Smooth muscle cell (in vitro differentiated cells): ENCODE results near the gene TEC. TPM values are rescaled to one million over a fixed set of nuclear protein-coding genes. Genes with fewer than 3 reads are reported as not detected.

Experiments used
- DNase-seq: peaks from one replicate; lab custom pipeline; 2025; ENCODE audit not compliant: unreplicated experiment; lab: John Stamatoyannopoulos, UW
- H2AFZ ChIP-seq: fragments of 200-600 bp; sonication (generic); 2 replicates; pipeline ENCODE4 v1.6.0; 2016; ENCODE audit warnings: antibody characterized with exemption, low read depth, mild to moderate bottlenecking
- H3F3A ChIP-seq: fragments of 200-600 bp; sonication (generic); 2 replicates; pipeline ENCODE4 v1.6.0; 2017; ENCODE audit warnings: antibody characterized with exemption, low read depth
- H3K27ac ChIP-seq: fragments of 200-600 bp; sonication (generic); 2 replicates; pipeline ENCODE4 v1.5.1; 2016; ENCODE audit warnings: low read depth, mild to moderate bottlenecking
- H3K27me3 ChIP-seq: fragments of 200-600 bp; sonication (generic); 2 replicates; pipeline ENCODE4 v1.6.1; 2016; ENCODE audit warnings: low read depth, mild to moderate bottlenecking
- H3K36me3 ChIP-seq: fragments of 200-600 bp; sonication (generic); 2 replicates; pipeline ENCODE4 v1.5.1; 2016; ENCODE audit warnings: low read depth
- H3K4me1 ChIP-seq: fragments of 200-600 bp; sonication (generic); 2 replicates; pipeline ENCODE4 v1.5.1; 2016; ENCODE audit warnings: low read depth
- H3K4me2 ChIP-seq: fragments of 200-600 bp; sonication (generic); 2 replicates; pipeline ENCODE4 v1.6.0; 2016; ENCODE audit warnings: mild to moderate bottlenecking
- H3K4me3 ChIP-seq: fragments of 200-600 bp; sonication (generic); 2 replicates; pipeline ENCODE4 v1.5.1; 2016; ENCODE audit warnings: mild to moderate bottlenecking
- H3K79me2 ChIP-seq: fragments of 200-600 bp; sonication (generic); 2 replicates; pipeline ENCODE4 v1.6.0; 2016; ENCODE audit warnings: low read depth, mild to moderate bottlenecking
- H3K9ac ChIP-seq: fragments of 200-600 bp; sonication (generic); 2 replicates; pipeline ENCODE4 v1.6.0; 2016; ENCODE audit warnings: low read depth
- H3K9me3 ChIP-seq: fragments of 200-600 bp; sonication (generic); replicated peaks from 2 replicates; pipeline ENCODE4 v1.5.1; 2016; ENCODE audit warnings: low read depth
- H4K20me1 ChIP-seq: fragments of 200-600 bp; sonication (generic); 2 replicates; pipeline ENCODE4 v1.6.0; 2016; ENCODE audit warnings: low read depth
- whole genome bisulfite sequencing: methylation state at CpG from one replicate; pipeline ENCODE4 v1.1.7; 2016; ENCODE audit warnings: low lambda C conversion rate; 5-methylcytosine and 5-hydroxymethylcytosine counted together
- polyA plus RNA-seq: library from polyadenylated mRNA; unstranded; fragments of >200 nt; fragmentation: Nextera tagmentation; extraction: Ambion mirVana; gene quantifications from 2 replicates; pipeline ENCODE4 v1.2.1, GENCODE V29; 2016
- total RNA-seq: library from RNA; depleted of rRNA; stranded (reverse); fragments of >200 nt; gene quantifications from 2 replicates; pipeline ENCODE4 v1.2.3, GENCODE V29; 2014
- TF ChIP-seq, protein P1 (sequence below): fragments of 200-600 bp; sonication (generic); IDR thresholded peaks from 2 replicates; pipeline ENCODE4 v1.5.1; 2017; ENCODE audit warnings: borderline replicate concordance, mild to moderate bottlenecking, antibody characterized with exemption; ENCODE audit not compliant: insufficient read depth, poor library complexity, severe bottlenecking

Gene TEC
- total and polyA plus RNA-seq, 2 experiments from 2014 or later, result 0.14 to 1.8 TPM

DNA sequence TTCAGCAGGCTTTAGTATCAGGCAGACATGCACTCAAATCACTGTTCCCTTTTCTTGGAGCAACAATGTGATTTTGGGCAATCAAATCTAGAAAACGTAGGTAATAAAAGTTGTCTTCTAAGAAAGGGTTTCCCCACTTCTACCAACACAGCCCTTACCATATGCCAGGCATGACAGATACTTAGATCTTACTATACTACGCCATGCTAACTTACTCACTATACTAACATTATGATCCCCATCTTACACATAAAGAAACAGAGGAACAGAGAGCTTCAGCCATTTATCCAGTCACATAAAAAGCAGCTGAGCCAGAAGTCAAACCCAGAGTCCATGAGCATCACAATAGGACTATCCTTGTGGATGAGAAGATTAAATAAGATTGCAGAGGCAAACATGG, 144.8 kb downstream of the TEC start:
- Histone ChIP-seq H4K20me1 (no peaks in the 10 kb centered on the region), H3K4me1 (peaks cover 12% of the 10 kb centered on the region), H3K79me2 (no peaks in the 10 kb centered on the region), H3K9me3 (no peaks in the 10 kb centered on the region), H3F3A (no peaks in the 10 kb centered on the region), H3K27me3 (no peaks in the 10 kb centered on the region), H3K9ac (no peak overlapping the region), H3K27ac (no peak overlapping the region), H3K4me2 (no peak overlapping the region), H2AFZ (no peak overlapping the region), H3K4me3 (no peak overlapping the region), H3K36me3 (no peaks in the 10 kb centered on the region)
- 88% methylated on average over 2 of the region's 2 CpGs for WGBS
- TF ChIP-seq, protein P1, sequence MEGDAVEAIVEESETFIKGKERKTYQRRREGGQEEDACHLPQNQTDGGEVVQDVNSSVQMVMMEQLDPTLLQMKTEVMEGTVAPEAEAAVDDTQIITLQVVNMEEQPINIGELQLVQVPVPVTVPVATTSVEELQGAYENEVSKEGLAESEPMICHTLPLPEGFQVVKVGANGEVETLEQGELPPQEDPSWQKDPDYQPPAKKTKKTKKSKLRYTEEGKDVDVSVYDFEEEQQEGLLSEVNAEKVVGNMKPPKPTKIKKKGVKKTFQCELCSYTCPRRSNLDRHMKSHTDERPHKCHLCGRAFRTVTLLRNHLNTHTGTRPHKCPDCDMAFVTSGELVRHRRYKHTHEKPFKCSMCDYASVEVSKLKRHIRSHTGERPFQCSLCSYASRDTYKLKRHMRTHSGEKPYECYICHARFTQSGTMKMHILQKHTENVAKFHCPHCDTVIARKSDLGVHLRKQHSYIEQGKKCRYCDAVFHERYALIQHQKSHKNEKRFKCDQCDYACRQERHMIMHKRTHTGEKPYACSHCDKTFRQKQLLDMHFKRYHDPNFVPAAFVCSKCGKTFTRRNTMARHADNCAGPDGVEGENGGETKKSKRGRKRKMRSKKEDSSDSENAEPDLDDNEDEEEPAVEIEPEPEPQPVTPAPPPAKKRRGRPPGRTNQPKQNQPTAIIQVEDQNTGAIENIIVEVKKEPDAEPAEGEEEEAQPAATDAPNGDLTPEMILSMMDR, result no peak
- no peak for DNase-seq

DNA sequence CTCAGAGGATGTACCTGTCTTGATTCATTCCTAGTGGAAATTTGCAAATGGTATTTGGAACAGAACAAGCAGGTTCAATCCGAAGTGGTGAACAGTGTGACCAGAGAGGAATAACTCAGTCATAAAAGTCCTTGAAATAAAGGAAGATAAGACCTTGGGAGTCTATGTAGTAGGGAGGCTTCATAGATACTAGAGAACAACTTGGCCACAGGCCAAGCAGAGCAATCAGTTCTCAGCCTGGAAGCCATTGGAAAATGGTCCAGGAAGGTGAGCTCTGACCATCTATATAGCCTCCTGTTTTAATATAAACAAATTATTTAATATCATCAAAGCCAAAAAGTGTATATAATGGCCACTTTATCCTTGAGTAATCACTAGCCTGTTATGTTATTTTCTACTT, 146.9 kb downstream of the TEC start:
- Histone ChIP-seq H3K36me3 (no peaks in the 10 kb centered on the region), H3K9me3 (no peaks in the 10 kb centered on the region), H3K79me2 (no peaks in the 10 kb centered on the region), H3K4me2 (no peak overlapping the region), H3K27me3 (no peaks in the 10 kb centered on the region), H3K4me3 (no peak overlapping the region), H3K4me1 (peaks cover 6% of the 10 kb centered on the region), H3K9ac (no peak overlapping the region), H4K20me1 (no peaks in the 10 kb centered on the region), H3K27ac (no peak overlapping the region), H2AFZ (no peak overlapping the region), H3F3A (no peaks in the 10 kb centered on the region)
- TF ChIP-seq, protein P1, result no peak
- 90% methylated on average over 1 of the region's 1 CpG for WGBS
- no peak for DNase-seq

DNA sequence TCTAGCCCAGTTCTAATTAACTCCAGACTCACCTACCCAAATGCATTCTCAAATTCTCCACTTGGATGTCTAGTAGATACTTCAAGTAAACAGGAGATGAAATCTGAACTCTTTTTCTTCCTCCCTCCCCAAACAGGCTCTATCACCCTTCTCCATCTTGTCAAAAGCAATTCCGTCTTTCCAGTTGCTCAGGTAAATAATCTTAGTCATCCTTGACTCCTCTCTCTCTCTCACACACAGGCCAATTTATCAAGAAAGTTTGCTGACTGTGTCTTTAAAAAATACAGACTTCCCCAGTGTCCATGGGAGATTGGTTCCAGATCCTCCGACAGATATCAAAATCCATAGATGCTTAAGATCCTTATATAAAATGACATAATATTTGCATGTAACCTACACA, 148.5 kb downstream of the TEC start:
- no peak overlapping the region for H3K4me3 ChIP-seq
- H3F3A ChIP-seq, result no peaks in the 10 kb centered on the region
- 78% methylated on average over 2 of the region's 2 CpGs for WGBS
- DNase-seq, result no peak
- no peaks in the 10 kb centered on the region for H3K36me3 ChIP-seq
- no peaks in the 10 kb centered on the region for H3K27me3 ChIP-seq
- H2AFZ ChIP-seq, result no peak overlapping the region
- TF ChIP-seq, protein P1, result no peak
- no peak overlapping the region for H3K9ac ChIP-seq
- H3K79me2 ChIP-seq, result no peaks in the 10 kb centered on the region
- no peaks in the 10 kb centered on the region for H3K9me3 ChIP-seq
- H3K27ac ChIP-seq, result no peak overlapping the region
- H3K4me1 ChIP-seq, result no peaks in the 10 kb centered on the region
- no peak overlapping the region for H3K4me2 ChIP-seq
- H4K20me1 ChIP-seq, result no peaks in the 10 kb centered on the region

DNA sequence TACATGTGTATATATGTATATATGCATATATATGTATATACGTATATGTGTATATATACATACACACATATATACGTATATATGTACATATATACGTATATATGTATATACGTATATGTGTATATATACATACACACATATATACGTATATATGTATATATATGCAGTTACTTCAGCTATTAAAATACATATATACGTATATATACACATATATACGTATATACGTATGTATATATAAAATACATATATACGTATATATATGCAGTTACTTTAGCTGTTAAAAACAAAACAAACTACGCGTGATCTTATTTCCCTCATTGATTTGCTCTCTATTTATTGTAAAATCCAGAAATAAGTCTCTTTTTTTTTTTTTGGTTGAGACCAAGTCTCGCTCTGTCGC, 149.5 kb downstream of the TEC start:
- H3K79me2 ChIP-seq, result no peaks in the 10 kb centered on the region
- no peaks in the 10 kb centered on the region for H3K36me3 ChIP-seq
- no peaks in the 10 kb centered on the region for H3F3A ChIP-seq
- TF ChIP-seq, protein P1, result no peak
- no peaks in the 10 kb centered on the region for H3K9me3 ChIP-seq
- H3K4me3 ChIP-seq, result no peak overlapping the region
- H4K20me1 ChIP-seq, result no peaks in the 10 kb centered on the region
- H2AFZ ChIP-seq, result no peak overlapping the region
- no peak for DNase-seq
- H3K4me1 ChIP-seq, result no peaks in the 10 kb centered on the region
- 90% methylated on average over 13 of the region's 13 CpGs for WGBS
- no peaks in the 10 kb centered on the region for H3K27me3 ChIP-seq
- H3K27ac ChIP-seq, result no peak overlapping the region
- no peak overlapping the region for H3K4me2 ChIP-seq
- no peak overlapping the region for H3K9ac ChIP-seq
